A549 (cell line): ENCODE data around the gene TRMT10C.

Experiments
- CEBPB ChIP-seq, 2 experiments: fragments of >200 bp in 1 of 2; sonication (Bioruptor Twin) in 1 of 2; formaldehyde crosslinking in 1 of 2; IDR thresholded peaks; 2 replicates each; pipeline ENCODE4 v1.6.1; 2012 to 2016
- CHD2 ChIP-seq: fragments of 150-350 bp; IDR thresholded peaks from 2 replicates; pipeline ENCODE4 v1.6.1; 2014; ENCODE audit warnings: low read length; ENCODE audit not compliant: partially characterized antibody
- CHD4 ChIP-seq: fragments of 200-600 bp; sonication (generic); IDR thresholded peaks from 2 replicates; pipeline ENCODE4 v1.6.1; 2016; ENCODE audit warnings: antibody characterized with exemption, mild to moderate bottlenecking, borderline replicate concordance
- EP300 ChIP-seq, 2 experiments: fragments of >200 bp; sonication (Bioruptor Twin); formaldehyde crosslinking; IDR thresholded peaks; 2 replicates in 1 of 2; 3 replicates in 1 of 2; pipeline ENCODE4 v1.6.1; 2016 to 2017
- ESRRA ChIP-seq: fragments of 150-350 bp; IDR thresholded peaks from 2 replicates; pipeline ENCODE4 v1.6.1; 2014; ENCODE audit warnings: mild to moderate bottlenecking, low read length, borderline replicate concordance
- HDAC2 ChIP-seq: fragments of 200-600 bp; sonication (generic); IDR thresholded peaks from 2 replicates; pipeline ENCODE4 v1.6.1; 2016
- HOXA7 ChIP-seq: fragments of 250-450 bp; sonication (Bioruptor Pico); IDR thresholded peaks from 2 replicates; pipeline ENCODE4 v1.5.0; 2020; ENCODE audit warnings: mild to moderate bottlenecking, moderate library complexity
- JUN ChIP-seq, 2 experiments: fragments of >200 bp; sonication (Bioruptor Twin); formaldehyde crosslinking; IDR thresholded peaks; 2 replicates in 1 of 2; 3 replicates in 1 of 2; pipeline ENCODE4 v1.6.1; 2016 to 2017
- KDM1A ChIP-seq: fragments of 200-600 bp; sonication (generic); IDR thresholded peaks from 2 replicates; pipeline ENCODE4 v1.6.1; 2016; ENCODE audit warnings: low read depth, mild to moderate bottlenecking
- MAZ ChIP-seq: fragments of 150-350 bp; IDR thresholded peaks from 2 replicates; pipeline ENCODE4 v1.6.1; 2014; ENCODE audit warnings: antibody characterized with exemption, low read depth, low read length, borderline replicate concordance
- POLR2A ChIP-seq: IDR thresholded peaks from 2 replicates; pipeline ENCODE4 v1.6.1; 2012; ENCODE audit warnings: mild to moderate bottlenecking, low read length
- POLR2AphosphoS2 ChIP-seq: conservative IDR thresholded peaks from 2 replicates; pipeline ENCODE4 v1.6.1; 2012; ENCODE audit warnings: low read length, improper control_type of control experiment, inconsistent platforms
- TF ChIP-seq, protein P1 (sequence below): fragments of >200 bp; sonication (Bioruptor Twin); formaldehyde crosslinking; IDR thresholded peaks from 3 replicates; pipeline ENCODE4 v1.5.1; 2016
- TF ChIP-seq, protein P2 (sequence below): fragments of >200 bp; sonication (Bioruptor Twin); formaldehyde crosslinking; IDR thresholded peaks from 2 replicates; pipeline ENCODE4 v1.6.1; 2016

DNA sequence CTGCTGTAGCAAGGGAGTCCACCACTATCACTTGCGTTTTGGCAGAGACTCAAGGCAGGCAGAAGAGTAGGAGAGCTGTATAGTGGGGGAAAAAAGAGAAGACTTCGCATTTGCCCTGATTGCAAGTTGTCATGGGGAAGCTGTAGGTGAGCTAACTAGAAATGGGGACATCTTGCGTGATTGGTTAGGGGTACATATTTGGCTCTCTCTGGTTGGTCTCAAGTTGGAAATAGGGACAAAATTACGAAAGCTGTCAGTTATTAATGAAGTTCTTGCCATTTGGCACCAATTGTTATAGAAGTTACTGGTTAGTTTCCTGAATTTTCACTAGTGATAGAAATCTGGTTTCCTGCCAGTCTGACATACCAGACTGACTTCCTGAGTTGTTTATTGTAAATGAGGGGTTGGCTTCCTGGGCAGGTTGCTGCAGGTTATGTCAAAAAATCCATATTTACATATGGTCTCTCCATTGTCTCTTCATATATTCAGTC, 40.4 kb upstream of the TRMT10C start:
- TF ChIP-seq CHD4: no peak
- TF ChIP-seq CEBPB (IDR thresholded peaks at IDR 0.05): no peak
- TF ChIP-seq POLR2AphosphoS2: no peak
- TF ChIP-seq HOXA7 (CRISPR knock-in tag): no peak
- no peak for TF ChIP-seq POLR2A
- TF ChIP-seq, protein P1, sequence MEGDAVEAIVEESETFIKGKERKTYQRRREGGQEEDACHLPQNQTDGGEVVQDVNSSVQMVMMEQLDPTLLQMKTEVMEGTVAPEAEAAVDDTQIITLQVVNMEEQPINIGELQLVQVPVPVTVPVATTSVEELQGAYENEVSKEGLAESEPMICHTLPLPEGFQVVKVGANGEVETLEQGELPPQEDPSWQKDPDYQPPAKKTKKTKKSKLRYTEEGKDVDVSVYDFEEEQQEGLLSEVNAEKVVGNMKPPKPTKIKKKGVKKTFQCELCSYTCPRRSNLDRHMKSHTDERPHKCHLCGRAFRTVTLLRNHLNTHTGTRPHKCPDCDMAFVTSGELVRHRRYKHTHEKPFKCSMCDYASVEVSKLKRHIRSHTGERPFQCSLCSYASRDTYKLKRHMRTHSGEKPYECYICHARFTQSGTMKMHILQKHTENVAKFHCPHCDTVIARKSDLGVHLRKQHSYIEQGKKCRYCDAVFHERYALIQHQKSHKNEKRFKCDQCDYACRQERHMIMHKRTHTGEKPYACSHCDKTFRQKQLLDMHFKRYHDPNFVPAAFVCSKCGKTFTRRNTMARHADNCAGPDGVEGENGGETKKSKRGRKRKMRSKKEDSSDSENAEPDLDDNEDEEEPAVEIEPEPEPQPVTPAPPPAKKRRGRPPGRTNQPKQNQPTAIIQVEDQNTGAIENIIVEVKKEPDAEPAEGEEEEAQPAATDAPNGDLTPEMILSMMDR: no peak
- TF ChIP-seq ESRRA: no peak
- TF ChIP-seq MAZ: no peak
- TF ChIP-seq, protein P2, sequence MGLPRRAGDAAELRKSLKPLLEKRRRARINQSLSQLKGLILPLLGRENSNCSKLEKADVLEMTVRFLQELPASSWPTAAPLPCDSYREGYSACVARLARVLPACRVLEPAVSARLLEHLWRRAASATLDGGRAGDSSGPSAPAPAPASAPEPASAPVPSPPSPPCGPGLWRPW: no peak
- TF ChIP-seq EP300 (IDR thresholded peaks at IDR 0.05): no peak
- no peak for TF ChIP-seq HDAC2
- TF ChIP-seq KDM1A: no peak
- TF ChIP-seq JUN (IDR thresholded peaks at IDR 0.05): no peak
- TF ChIP-seq CHD2: no peak
